ENCODE data around the gene RPS15.
A peak's percentile ranks its signal among the peaks of the same experiment; 100 is the strongest.

RPS15 gene

GRCh38 chr19:1453525-1454364 lies 15.5 kb downstream of the RPS15 start:
- DNase-seq: no peak

- no peak for DNase-seq
Observed at GRCh38 chr19:1455002-1455335, 16.8 kb downstream of the RPS15 start.

- peak; percentile 47 for DNase-seq
Observed at GRCh38 chr19:1455336-1456120, 17.3 kb downstream of the RPS15 start.

- no peak for DNase-seq
Observed at GRCh38 chr19:1456121-1456900, 18.1 kb downstream of the RPS15 start.

GRCh38 chr19:1457031-1457739 lies 19.0 kb downstream of the RPS15 start:
- no peak for DNase-seq

GRCh38 chr19:1457892-1458291 lies 19.7 kb downstream of the RPS15 start:
- no peak for DNase-seq

- no peak for DNase-seq
Observed at GRCh38 chr19:1459479-1459878, 21.3 kb downstream of the RPS15 start.

- no peak for DNase-seq
Observed at GRCh38 chr19:1460033-1460995, 22.1 kb downstream of the RPS15 start.

GRCh38 chr19:1461862-1462261 lies 23.7 kb downstream of the RPS15 start:
- no peak for DNase-seq

- DNase-seq: no peak
Observed at GRCh38 chr19:1465191-1466016, 27.2 kb downstream of the RPS15 start.

GRCh38 chr19:1466018-1466460 lies 27.8 kb downstream of the RPS15 start:
- no peak for DNase-seq

GRCh38 chr19:1466461-1467214 lies 28.4 kb downstream of the RPS15 start:
- no peak for DNase-seq

GRCh38 chr19:1467215-1467489 lies 29.0 kb downstream of the RPS15 start:
- DNase-seq: no peak

GRCh38 chr19:1467490-1468273 lies 29.5 kb downstream of the RPS15 start:
- DNase-seq: no peak

GRCh38 chr19:1468274-1468820 lies 30.2 kb downstream of the RPS15 start:
- DNase-seq: no peak

- no peak for DNase-seq
Observed at GRCh38 chr19:1468821-1469254, 30.6 kb downstream of the RPS15 start.

- DNase-seq: no peak
Observed at GRCh38 chr19:1469255-1470054, 31.3 kb downstream of the RPS15 start.

- no peak for DNase-seq
Observed at GRCh38 chr19:1470055-1470304, 31.8 kb downstream of the RPS15 start.
